ENCODE data around the gene GAS2L1.
"Not testable (repeated sequence)": the region's sequence is repeated elsewhere in the genome, so short reads cannot be mapped to it uniquely, and the experiment has no call there.

The GAS2L1 gene

DNA sequence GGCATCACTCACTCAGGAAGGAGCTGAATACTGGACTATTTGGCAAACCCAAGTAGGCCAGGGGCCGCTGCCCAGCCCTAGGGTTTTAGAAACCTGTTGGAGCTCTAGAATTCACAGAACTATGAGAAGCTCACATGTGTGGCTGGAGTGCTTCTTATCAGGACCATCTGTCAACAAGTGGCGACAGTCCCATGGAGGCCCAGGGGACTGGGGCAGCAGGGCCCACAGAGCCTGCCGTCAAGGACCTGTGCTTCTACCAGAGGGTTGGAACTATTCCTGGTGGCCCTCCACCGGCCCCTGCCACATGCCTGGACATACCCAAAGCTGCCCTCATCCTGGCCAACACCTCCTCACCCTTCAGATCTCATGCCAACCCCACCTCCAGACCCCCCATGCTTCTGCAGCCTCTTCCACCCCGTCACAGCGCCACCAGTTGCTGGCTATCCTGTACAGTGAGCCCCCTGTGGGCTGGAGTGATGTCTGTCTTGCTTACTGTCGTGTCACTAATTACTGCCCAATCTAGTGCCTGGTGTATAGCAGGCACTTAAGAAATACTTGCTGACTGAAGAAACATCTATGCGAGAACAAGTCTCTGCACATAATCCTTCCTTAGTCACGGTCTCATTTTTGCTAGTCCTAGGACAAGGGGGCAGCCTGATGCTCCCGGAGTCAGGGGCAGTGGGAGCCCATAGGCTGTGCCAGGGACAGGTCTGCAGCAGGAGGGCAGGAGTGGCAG, 36.3 kb downstream of the GAS2L1 start:
- DNase-seq (ENCODE audit: low read depth) = no peak

- DNase-seq (ENCODE audit: low read depth) = no peak
These were observed 36.9 kb downstream of the GAS2L1 start for GRCh38 chr22:29343313-29343805.

GRCh38 chr22:29344137-29344536, 37.7 kb downstream of the GAS2L1 start:
- no peak for DNase-seq (ENCODE audit: low read depth)

DNA sequence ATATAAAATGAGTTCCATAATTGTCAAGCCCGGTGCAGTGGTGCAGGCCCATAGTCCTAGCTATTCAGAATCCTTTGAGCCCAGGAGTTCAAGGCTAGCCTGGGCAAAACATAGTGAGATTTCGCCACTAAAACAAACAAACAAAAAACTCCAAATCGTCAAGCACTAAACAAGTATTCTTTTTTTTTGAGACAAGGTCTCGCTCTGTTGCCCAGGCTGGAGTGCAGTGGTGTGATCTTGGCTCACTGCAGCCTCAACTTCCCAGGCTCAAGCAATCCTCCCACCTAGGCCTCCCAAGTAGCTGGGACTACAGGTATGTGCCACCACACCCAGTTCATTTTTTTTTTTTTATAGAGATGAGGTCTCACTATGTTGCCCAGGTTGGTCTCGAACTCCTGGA, 38.4 kb downstream of the GAS2L1 start:
- not testable (repeated sequence) for DNase-seq (ENCODE audit: low read depth)

GRCh38 chr22:29345932-29346331, 39.5 kb downstream of the GAS2L1 start:
- no peak for DNase-seq (ENCODE audit: low read depth)

DNA sequence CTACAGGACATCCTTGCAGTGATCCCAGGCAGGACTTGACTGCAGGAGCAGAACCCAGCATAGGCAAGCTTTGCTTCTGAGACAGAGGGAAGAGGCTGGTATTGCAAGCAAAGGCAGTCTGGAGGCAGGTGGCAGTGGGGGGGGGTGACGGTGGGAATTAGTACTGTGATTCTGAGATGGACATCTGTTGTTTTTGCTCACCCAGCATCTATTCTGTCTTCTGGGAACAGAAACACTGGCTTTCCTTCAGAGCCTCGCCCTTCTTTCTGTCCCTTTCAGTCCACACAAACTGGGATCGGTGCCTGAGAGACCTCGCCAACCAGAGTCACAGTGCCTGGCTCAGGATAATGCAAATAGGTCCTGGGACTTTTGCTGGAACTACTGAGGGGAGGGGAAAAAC, 40.2 kb downstream of the GAS2L1 start:
- DNase-seq (ENCODE audit: low read depth) = no peak

DNA sequence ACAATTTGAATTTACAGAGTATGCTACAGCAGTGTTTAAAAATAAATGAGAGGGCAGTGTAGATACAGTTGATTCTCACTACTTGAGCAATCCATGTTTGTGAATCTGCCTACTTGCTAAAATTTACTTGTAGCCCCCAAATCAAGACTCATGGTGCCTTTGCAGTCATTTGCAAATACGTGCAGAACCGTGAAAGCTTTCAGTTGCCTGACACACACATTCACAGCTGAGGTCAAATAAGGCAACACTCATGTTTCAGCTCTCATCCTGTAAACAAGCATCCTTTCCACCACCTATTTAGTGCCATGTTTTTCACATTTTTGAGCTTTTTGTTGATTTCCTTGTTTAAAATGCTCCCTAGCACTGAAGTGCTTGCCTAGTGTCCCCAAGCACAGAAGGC, 41.6 kb downstream of the GAS2L1 start:
- no peak for DNase-seq (ENCODE audit: low read depth)

- no peak for DNase-seq (ENCODE audit: low read depth)
These were observed 42.5 kb downstream of the GAS2L1 start for GRCh38 chr22:29348956-29349355.

DNA sequence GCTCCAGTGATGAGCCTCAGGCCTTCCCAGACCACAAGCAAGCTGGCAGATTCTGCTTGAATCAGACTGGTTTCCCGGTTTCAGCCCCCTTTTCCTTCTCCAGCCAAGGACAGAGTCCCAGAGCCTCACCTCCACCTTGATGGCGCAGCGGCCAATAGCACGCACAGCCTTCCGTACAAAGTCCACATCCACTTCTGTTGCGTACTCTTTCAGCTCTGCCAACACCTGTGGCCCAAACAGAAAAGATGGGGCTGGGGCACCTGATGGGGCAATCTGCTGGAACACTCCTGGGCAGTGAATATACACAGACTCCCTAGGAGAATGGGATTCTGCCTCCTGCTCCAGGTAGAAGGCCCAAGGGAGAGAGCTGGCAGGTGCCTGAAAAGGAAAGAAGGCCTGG, 44.6 kb downstream of the GAS2L1 start:
- no peak for DNase-seq (ENCODE audit: low read depth)

DNA sequence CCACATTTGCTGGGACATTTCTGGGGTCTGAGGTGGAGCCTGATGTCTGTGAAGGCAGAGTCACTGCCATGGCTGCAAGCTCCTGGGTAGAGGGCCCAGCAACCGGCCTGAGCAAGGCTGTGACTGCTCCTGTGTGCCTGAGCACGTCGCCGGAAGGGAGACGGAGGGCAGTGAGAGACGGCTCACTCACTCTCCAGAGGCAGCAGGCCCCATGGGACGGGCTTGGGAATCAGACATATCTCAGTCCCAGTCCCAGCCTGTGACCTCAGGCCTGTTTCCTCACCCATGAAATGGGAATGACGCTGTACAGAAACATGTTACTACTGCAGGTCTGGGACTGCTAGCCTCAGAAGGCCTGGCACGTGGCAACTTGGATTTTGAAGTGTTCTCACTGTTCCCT, 45.4 kb downstream of the GAS2L1 start:
- DNase-seq (ENCODE audit: low read depth) = no peak

DNA sequence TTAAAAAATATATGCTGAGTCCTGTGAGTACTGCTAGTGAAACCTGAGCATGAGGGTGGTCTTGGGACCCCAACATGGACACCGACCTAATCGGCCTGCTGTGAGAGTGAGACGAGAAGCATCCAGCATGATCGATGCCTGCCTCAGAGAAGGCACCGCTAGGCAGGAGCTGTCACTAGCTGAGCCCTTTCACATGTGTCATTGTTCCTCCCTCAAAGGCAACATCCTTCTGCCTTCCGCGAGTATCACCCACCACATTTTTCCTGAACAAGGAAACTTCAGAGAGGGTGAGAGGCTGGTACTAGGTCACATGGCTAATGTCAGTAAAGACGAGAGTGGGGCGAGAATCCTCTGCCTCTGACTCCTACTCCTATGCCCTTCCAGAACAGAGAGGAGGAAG, 46.3 kb downstream of the GAS2L1 start:
- no peak for DNase-seq (ENCODE audit: low read depth)

DNA sequence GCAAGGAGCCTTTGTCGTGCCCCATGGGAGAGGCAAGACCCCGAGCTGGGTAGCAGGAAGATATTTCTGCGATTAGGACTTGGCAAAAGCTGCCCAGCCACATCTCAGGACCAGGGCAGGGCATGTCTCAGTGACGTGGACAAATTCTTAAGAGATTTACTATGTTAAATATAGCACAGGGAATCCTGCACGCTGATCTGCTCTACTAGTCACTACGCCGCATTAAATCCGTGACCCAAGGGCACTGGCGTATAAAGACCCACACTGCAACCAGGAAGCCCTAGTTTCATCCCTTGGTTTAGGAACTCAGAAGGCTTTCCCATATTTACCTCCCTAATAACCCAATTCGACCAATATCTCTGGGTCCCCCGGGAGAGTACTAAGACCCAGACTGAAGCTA, 46.8 kb downstream of the GAS2L1 start:
- DNase-seq (ENCODE audit: low read depth) = no peak

- no peak for DNase-seq (ENCODE audit: low read depth)
These were observed 47.4 kb downstream of the GAS2L1 start for GRCh38 chr22:29353860-29354259.

- not testable (repeated sequence) for DNase-seq (ENCODE audit: low read depth)
These were observed 50.9 kb downstream of the GAS2L1 start for GRCh38 chr22:29357193-29357890.

DNA sequence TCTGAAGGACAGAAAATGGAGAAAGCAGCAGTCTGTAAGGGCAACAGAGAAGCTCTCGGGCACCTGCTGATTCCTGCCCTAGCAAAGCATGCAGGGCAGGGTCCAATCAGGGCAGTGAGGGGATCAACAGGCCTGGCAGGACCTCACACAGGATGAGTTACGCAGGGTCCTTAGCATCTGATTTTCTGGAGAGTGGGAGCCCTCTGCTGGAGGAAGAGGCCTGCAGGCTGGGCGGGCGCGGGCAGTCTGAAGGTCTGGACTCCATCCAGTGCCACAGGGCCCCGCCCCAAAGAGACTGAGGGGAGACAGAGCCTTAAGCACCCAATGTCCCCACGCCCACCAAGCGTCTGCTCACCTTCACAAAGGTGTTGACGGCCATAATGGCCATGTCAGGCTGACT, 53.0 kb downstream of the GAS2L1 start:
- no peak for DNase-seq (ENCODE audit: low read depth)

Measured in stimulated activated CD8-positive, alpha-beta memory T cell treated with anti-CD3 and anti-CD28 coated beads, Interleukin-12 subunit alpha, Interleukin-12 subunit beta, amount 100 ng/mL, for 1 hour (primary cell).